HepG2 (cell line): Measurements from ENCODE around the gene CSNK2A1. TPM values are rescaled to one million over a fixed set of nuclear protein-coding genes. Genes with fewer than 3 reads are reported as not detected.

ENCODE experiments used
- ATM ChIP-seq: fragments of 450-650 bp; IDR thresholded peaks from 2 replicates; pipeline ENCODE4 v1.7.1; 2017; ENCODE audit warnings: mild to moderate bottlenecking, borderline replicate concordance
- CTCF ChIP-seq: sonication (generic); formaldehyde crosslinking; IDR thresholded peaks from 2 replicates; pipeline ENCODE4 v1.5.0; 2020; ENCODE audit warnings: mild to moderate bottlenecking, missing genetic modification reagents, moderate library complexity
- HNF4A ChIP-seq: sonication (generic); formaldehyde crosslinking; IDR thresholded peaks from 2 replicates; pipeline ENCODE4 v1.4.0; 2020; ENCODE audit warnings: missing genetic modification reagents
- KDM1A ChIP-seq: IDR thresholded peaks from 2 replicates; pipeline ENCODE4 v1.6.1; 2016; ENCODE audit warnings: missing compliant biosample characterization
- KDM5B ChIP-seq: sonication (generic); formaldehyde crosslinking; IDR thresholded peaks from 2 replicates; pipeline ENCODE4 v1.4.0; 2020; ENCODE audit warnings: missing genetic modification reagents, mild to moderate bottlenecking, borderline replicate concordance
- KLF13 ChIP-seq: sonication (generic); formaldehyde crosslinking; IDR thresholded peaks from 2 replicates; pipeline ENCODE4 v1.4.0; 2020; ENCODE audit warnings: mild to moderate bottlenecking, missing genetic modification reagents
- LBX2 ChIP-seq: sonication (generic); formaldehyde crosslinking; IDR thresholded peaks from 2 replicates; pipeline ENCODE4 v1.5.0; 2020; ENCODE audit warnings: missing genetic modification reagents, mild to moderate bottlenecking, borderline replicate concordance
- MLX ChIP-seq: IDR thresholded peaks from 2 replicates; pipeline ENCODE4 v1.6.1; 2016
- MYC ChIP-seq: sonication (generic); formaldehyde crosslinking; IDR thresholded peaks from 2 replicates; pipeline ENCODE4 v1.9.0; 2021; ENCODE audit warnings: missing genetic modification reagents, borderline replicate concordance
- NFIC ChIP-seq: IDR thresholded peaks from 2 replicates; pipeline ENCODE4 v1.6.1; 2012; ENCODE audit warnings: mild to moderate bottlenecking, low read length, inconsistent platforms
- RAD51 ChIP-seq: fragments of 450-650 bp; IDR thresholded peaks from 2 replicates; pipeline ENCODE4 v1.6.1; 2016; ENCODE audit warnings: borderline replicate concordance
- TP53 ChIP-seq: sonication (generic); formaldehyde crosslinking; conservative IDR thresholded peaks from 2 replicates; pipeline ENCODE4 v1.4.0; 2020; ENCODE audit warnings: missing genetic modification reagents
- YY1 ChIP-seq: IDR thresholded peaks from 2 replicates; pipeline ENCODE4 v1.6.1; 2011; ENCODE audit warnings: low read length, low read depth, moderate library complexity, mild to moderate bottlenecking; ENCODE audit not compliant: insufficient read depth, insufficient replicate concordance
- ZBTB25 ChIP-seq: IDR thresholded peaks from 2 replicates; pipeline ENCODE4 v1.6.1; 2018; ENCODE audit warnings: missing genetic modification reagents
- ZBTB26 ChIP-seq: IDR thresholded peaks from 2 replicates; pipeline ENCODE4 v1.6.1; 2016; ENCODE audit warnings: missing compliant biosample characterization, missing genetic modification reagents, borderline replicate concordance
- ZIK1 ChIP-seq: sonication (generic); formaldehyde crosslinking; IDR thresholded peaks from 2 replicates; pipeline ENCODE4 v1.5.0; 2020; ENCODE audit warnings: mild to moderate bottlenecking, low read depth, missing genetic modification reagents, borderline replicate concordance
- ZNF138 ChIP-seq: sonication (generic); formaldehyde crosslinking; IDR thresholded peaks from 2 replicates; pipeline ENCODE4 v1.5.0; 2020; ENCODE audit warnings: mild to moderate bottlenecking, low read depth, missing genetic modification reagents
- ZNF280B ChIP-seq: sonication (generic); formaldehyde crosslinking; IDR thresholded peaks from 2 replicates; pipeline ENCODE4 v1.5.0; 2020; ENCODE audit warnings: missing genetic modification reagents, mild to moderate bottlenecking, borderline replicate concordance
- ZNF512 ChIP-seq: sonication (generic); formaldehyde crosslinking; IDR thresholded peaks from 2 replicates; pipeline ENCODE4 v1.4.0; 2020; ENCODE audit warnings: mild to moderate bottlenecking, missing genetic modification reagents
- polyA plus RNA-seq, 8 experiments: library from polyadenylated mRNA; depleted of rRNA in 3 of 8; stranded (reverse) in 7 of 8; unstranded in 1 of 8; fragments of >200 nt; fragmentation: Illumina TruSeq in 4 of 8; extraction: Trizol in 4 of 8; gene quantifications; 2 replicates each; pipeline versions ENCODE4 v1.2.1 to v1.2.3, GENCODE V29; 2011 to 2016; ENCODE audit warnings: low read depth in 4 of 8, missing spikeins in 1 of 8, mixed read lengths in 1 of 8; ENCODE audit not compliant: insufficient read depth in 1 of 8
- total RNA-seq, 5 experiments: library from RNA; depleted of rRNA; stranded (reverse); fragments of >200 nt; fragmentation: Illumina TruSeq; extraction: Trizol; gene quantifications; 2 replicates each; pipeline ENCODE4 v1.2.3, GENCODE V29; 2016; ENCODE audit warnings: low read depth in 1 of 5

The CSNK2A1 gene
- total and polyA plus RNA-seq, 2 of the 13 experiments (the other 11 are each of a cell fraction or from before 2014, with no cell fraction given), result 153 to 231 TPM

GRCh38 chr20:431012-431904 is 112.3 kb downstream of the CSNK2A1 start (continued):
- peak; percentile 87 for TF ChIP-seq ZIK1
- TF ChIP-seq NFIC, result no peak
- TF ChIP-seq TP53 (CRISPR knock-in tag), result no peak; the same call in 1 of the 2 replicates
- TF ChIP-seq YY1, result peak; percentile 72
- TF ChIP-seq KLF13 (CRISPR knock-in tag), result no peak
- peak; percentile 72; the same call in 1 of the 2 replicates for TF ChIP-seq ZNF512 (CRISPR knock-in tag)
- TF ChIP-seq ZBTB25 (CRISPR knock-in tag), result no peak
- TF ChIP-seq MYC (CRISPR knock-in tag), result peak; percentile 71; the same call in 1 of the 2 replicates
- TF ChIP-seq KDM5B (CRISPR knock-in tag), result peak; percentile 90
- TF ChIP-seq RAD51, result no peak
- TF ChIP-seq MLX (CRISPR knock-in tag), result peak; percentile 64; the same call in 1 of the 2 replicates
- no peak; the same call in 1 of the 2 replicates for TF ChIP-seq KDM1A
- TF ChIP-seq ZNF138 (CRISPR knock-in tag), result no peak
- TF ChIP-seq CTCF (CRISPR knock-in tag), result peak; percentile 99
- peak; percentile 84 for TF ChIP-seq ZBTB26 (CRISPR knock-in tag)
- TF ChIP-seq LBX2, result no peak
- TF ChIP-seq ZNF280B (CRISPR knock-in tag), result no peak; the same call in none of the 2 replicates
- TF ChIP-seq ATM, result no peak
- peak; percentile 2; the same call in 1 of the 2 replicates for TF ChIP-seq HNF4A (CRISPR knock-in tag)
